ENCODE results near the gene ALS2. TPM values are rescaled to one million over a fixed set of nuclear protein-coding genes. Genes with fewer than 3 reads are reported as not detected.

Gene ALS2
- total RNA-seq, 1 experiment from 2014 or later = 47.5 TPM

- ATAC-seq (no peak), DNase-seq (ENCODE audit: low read depth, low spot score) (no peak)
- Histone ChIP-seq H3K4me1 (ENCODE audit: control insufficient read depth, insufficient read depth, low read length) (no peaks in the 10 kb centered on the region), H3K27me3 (ENCODE audit: control insufficient read depth, insufficient read depth, low read length) (no peaks in the 10 kb centered on the region), H3K9me3 (ENCODE audit: control insufficient read depth, insufficient read depth, low read depth, low read length) (no peaks in the 10 kb centered on the region), H3K4me3 (ENCODE audit: low read depth in 2 of 2, low read length in 2 of 2) (no peak overlapping the region), H3K27ac (ENCODE audit: low read length) (no peak overlapping the region), H3K36me3 (ENCODE audit: control insufficient read depth, insufficient read depth, low read length) (peaks cover 55% of the 10 kb centered on the region)
- CTCF ChIA-PET = no interaction called here
- no TSS peak for BruUV-seq (replicated peaks)
- TF ChIP-seq, protein P1, sequence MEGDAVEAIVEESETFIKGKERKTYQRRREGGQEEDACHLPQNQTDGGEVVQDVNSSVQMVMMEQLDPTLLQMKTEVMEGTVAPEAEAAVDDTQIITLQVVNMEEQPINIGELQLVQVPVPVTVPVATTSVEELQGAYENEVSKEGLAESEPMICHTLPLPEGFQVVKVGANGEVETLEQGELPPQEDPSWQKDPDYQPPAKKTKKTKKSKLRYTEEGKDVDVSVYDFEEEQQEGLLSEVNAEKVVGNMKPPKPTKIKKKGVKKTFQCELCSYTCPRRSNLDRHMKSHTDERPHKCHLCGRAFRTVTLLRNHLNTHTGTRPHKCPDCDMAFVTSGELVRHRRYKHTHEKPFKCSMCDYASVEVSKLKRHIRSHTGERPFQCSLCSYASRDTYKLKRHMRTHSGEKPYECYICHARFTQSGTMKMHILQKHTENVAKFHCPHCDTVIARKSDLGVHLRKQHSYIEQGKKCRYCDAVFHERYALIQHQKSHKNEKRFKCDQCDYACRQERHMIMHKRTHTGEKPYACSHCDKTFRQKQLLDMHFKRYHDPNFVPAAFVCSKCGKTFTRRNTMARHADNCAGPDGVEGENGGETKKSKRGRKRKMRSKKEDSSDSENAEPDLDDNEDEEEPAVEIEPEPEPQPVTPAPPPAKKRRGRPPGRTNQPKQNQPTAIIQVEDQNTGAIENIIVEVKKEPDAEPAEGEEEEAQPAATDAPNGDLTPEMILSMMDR (IDR thresholded peaks at IDR 0.05) = no peak
- TF ChIP-seq TCF7L2 (IDR thresholded peaks at IDR 0.05; ENCODE audit: low read depth, low read length) (no peak), SIN3A (IDR thresholded peaks at IDR 0.05; ENCODE audit: borderline replicate concordance, insufficient read depth, low read depth, low read length) (no peak), POLR2AphosphoS5 (IDR thresholded peaks at IDR 0.05; ENCODE audit: low read depth, low read length) (no peak)
- intact Hi-C loops (cut with micrococcal nuclease; ENCODE audit: unreplicated experiment) = no loop called here
- in situ Hi-C loops (cut with HindIII; ENCODE audit: low pct_unique_long_range_greater_than_20kb, low sequenced_read_pairs) = no loop called here
- POLR2A ChIA-PET = interaction anchor here (0.6 kb wide), 1 partner anchor 53 kb away, joined by 3 read pairs; no protein-coding TSS in a partner anchor
These were observed 71.0 kb downstream of the ALS2 start for GRCh38 chr2:201709747-201710146.

- Histone ChIP-seq H3K9me3 (ENCODE audit: control insufficient read depth, insufficient read depth, low read depth, low read length) (no peaks in the 10 kb centered on the region), H3K27ac (ENCODE audit: low read length) (no peak overlapping the region), H3K4me3 (ENCODE audit: low read depth in 2 of 2, low read length in 2 of 2) (no peak overlapping the region), H3K4me1 (ENCODE audit: control insufficient read depth, insufficient read depth, low read length) (no peaks in the 10 kb centered on the region), H3K27me3 (ENCODE audit: control insufficient read depth, insufficient read depth, low read length) (no peaks in the 10 kb centered on the region), H3K36me3 (ENCODE audit: control insufficient read depth, insufficient read depth, low read length) (peaks cover 55% of the 10 kb centered on the region)
- DNase-seq (ENCODE audit: low read depth, low spot score) (no peak), ATAC-seq (no peak)
- POLR2A ChIA-PET = no interaction called here
- no peak for TF ChIP-seq REST (IDR thresholded peaks at IDR 0.05; ENCODE audit: insufficient read depth in 1 of 2, low read depth in 2 of 2, low read length in 1 of 2)
- no peak for TF ChIP-seq TCF7L2 (IDR thresholded peaks at IDR 0.05; ENCODE audit: low read depth, low read length)
- no peak for TF ChIP-seq POLR2AphosphoS5 (IDR thresholded peaks at IDR 0.05; ENCODE audit: low read depth, low read length)
- no peak for TF ChIP-seq SIN3A (IDR thresholded peaks at IDR 0.05; ENCODE audit: borderline replicate concordance, insufficient read depth, low read depth, low read length)
- TF ChIP-seq, protein P1 (IDR thresholded peaks at IDR 0.05) = no peak
- intact Hi-C loops (cut with micrococcal nuclease; ENCODE audit: unreplicated experiment) = no loop called here
- in situ Hi-C loops (cut with HindIII; ENCODE audit: low pct_unique_long_range_greater_than_20kb, low sequenced_read_pairs) = no loop called here
- no TSS peak for BruUV-seq (replicated peaks)
- CTCF ChIA-PET = no interaction called here
These were observed 71.7 kb downstream of the ALS2 start for GRCh38 chr2:201709049-201709448.

Measured in Panc1 (cell line).